Astrocyte (in vitro differentiated cells and primary cell): ENCODE results near the gene ZNF578. TPM values are rescaled to one million over a fixed set of nuclear protein-coding genes. Genes with fewer than 3 reads are reported as not detected.
A peak's percentile ranks its signal among the peaks of the same experiment; 100 is the strongest.

Experiments used
- DNase-seq: peaks from one replicate; pipeline ENCODE4 v3.0.0-alpha.2; 2010; ENCODE audit warnings: low read depth
- FAIRE-seq: peaks from 2 replicates; lab custom pipeline; 2011; peaks lifted over from hg19 to GRCh38; lab: Jason Lieb, UNC
- H2AFZ ChIP-seq: 2 replicates; pipeline ENCODE4 v1.6.0; 2012; ENCODE audit warnings: low read depth, low read length, inconsistent platforms
- H3K27ac ChIP-seq: 2 replicates; pipeline ENCODE4 v1.5.1; 2011; ENCODE audit warnings: low read depth, low read length, inconsistent platforms
- H3K27me3 ChIP-seq: 2 replicates; pipeline ENCODE4 v1.6.0; 2011; ENCODE audit warnings: low read length, inconsistent platforms; ENCODE audit not compliant: insufficient read depth
- H3K36me3 ChIP-seq: 2 replicates; pipeline ENCODE4 v1.5.1; 2011; ENCODE audit warnings: low read length, inconsistent platforms; ENCODE audit not compliant: insufficient read depth
- H3K4me1 ChIP-seq: 2 replicates; pipeline ENCODE4 v1.5.1; 2011; ENCODE audit warnings: low read length, inconsistent platforms; ENCODE audit not compliant: insufficient read depth
- H3K4me2 ChIP-seq: 2 replicates; pipeline ENCODE4 v1.6.0; 2012; ENCODE audit warnings: low read length, inconsistent platforms
- H3K4me3 ChIP-seq: 2 replicates; pipeline ENCODE4 v1.5.1; 2011; ENCODE audit warnings: low read depth, mild to moderate bottlenecking, low read length, inconsistent platforms; ENCODE audit not compliant: insufficient read depth
- H3K79me2 ChIP-seq: 2 replicates; pipeline ENCODE4 v1.6.0; 2012; ENCODE audit warnings: mild to moderate bottlenecking, low read length, inconsistent platforms; ENCODE audit not compliant: insufficient read depth
- H3K9ac ChIP-seq: 2 replicates; pipeline ENCODE4 v1.6.0; 2012; ENCODE audit warnings: mild to moderate bottlenecking, low read length, inconsistent platforms
- H3K9me3 ChIP-seq: 2 replicates; pipeline ENCODE4 v1.5.1; 2012; ENCODE audit warnings: low read depth, mild to moderate bottlenecking, low read length, inconsistent platforms; ENCODE audit not compliant: insufficient read depth
- H4K20me1 ChIP-seq: 2 replicates; pipeline ENCODE4 v1.6.0; 2012; ENCODE audit warnings: low read length, inconsistent platforms; ENCODE audit not compliant: insufficient read depth
- H3K27ac Mint-ChIP-seq: one replicate; pipeline ENCODE4 v1.8.0; 2021; ENCODE audit warnings: mild to moderate bottlenecking, mixed read lengths; ENCODE audit not compliant: unreplicated experiment
- H3K27me3 Mint-ChIP-seq: one replicate; pipeline ENCODE4 v1.8.0; 2021; ENCODE audit warnings: low read depth, mixed read lengths; ENCODE audit not compliant: unreplicated experiment
- H3K36me3 Mint-ChIP-seq: one replicate; pipeline ENCODE4 v1.8.0; 2021; ENCODE audit warnings: low read depth, mixed read lengths; ENCODE audit not compliant: unreplicated experiment
- H3K4me1 Mint-ChIP-seq: one replicate; pipeline ENCODE4 v1.8.0; 2021; ENCODE audit warnings: low read depth, mixed read lengths; ENCODE audit not compliant: unreplicated experiment
- H3K4me3 Mint-ChIP-seq: one replicate; pipeline ENCODE4 v1.8.0; 2021; ENCODE audit warnings: mild to moderate bottlenecking, moderate library complexity, mixed read lengths; ENCODE audit not compliant: unreplicated experiment
- H3K9me3 Mint-ChIP-seq: one replicate; pipeline ENCODE4 v1.8.0; 2021; ENCODE audit warnings: mild to moderate bottlenecking, mixed read lengths; ENCODE audit not compliant: unreplicated experiment
- CTCF ChIP-seq: IDR thresholded peaks from 2 replicates; pipeline ENCODE4 v1.5.1; 2011; ENCODE audit warnings: low read depth, mild to moderate bottlenecking, inconsistent platforms, low read length, moderate library complexity; ENCODE audit not compliant: insufficient read depth
- EZH2 ChIP-seq: IDR thresholded peaks from 2 replicates; pipeline ENCODE4 v1.6.1; 2012; ENCODE audit warnings: mild to moderate bottlenecking, low read length, inconsistent platforms; ENCODE audit not compliant: insufficient read depth
- total RNA-seq: library from RNA; stranded (reverse); gene quantifications from 2 replicates; pipeline ENCODE4 v1.2.1, GENCODE V29; 2021

ZNF578 gene
- total RNA-seq, 1 donor from 2014 or later, result not detected

- FAIRE-seq, result no peak
- Histone ChIP-seq H3K4me1 (no peaks in the 10 kb centered on the region), H2AFZ (peak within 1 kb of the TSS; percentile 98), H4K20me1 (no peaks in the 10 kb centered on the region), H3K36me3 (no peaks in the 10 kb centered on the region), H3K27me3 (no peaks in the 10 kb centered on the region), H3K9me3 (no peaks in the 10 kb centered on the region), H3K79me2 (peaks cover 12% of the 10 kb centered on the region), H3K9ac (peak within 1 kb of the TSS; percentile 84), H3K4me2 (peak within 1 kb of the TSS; percentile 97), H3K4me3 (peak within 1 kb of the TSS; percentile 80), H3K27ac (peak within 1 kb of the TSS; percentile 54)
- Mint-ChIP-seq H3K4me3 (peak within 1 kb of the TSS; percentile 98), H3K27ac (peak within 1 kb of the TSS; percentile 98), H3K4me1 (peaks cover 3% of the 10 kb centered on the region), H3K9me3 (peaks cover 12% of the 10 kb centered on the region), H3K36me3 (peaks cover 3% of the 10 kb centered on the region), H3K27me3 (no peaks in the 10 kb centered on the region)
- TF ChIP-seq CTCF, result peak; percentile 35
- TF ChIP-seq EZH2, result no peak
- DNase-seq, result peak; percentile 88
Observed at GRCh38 chr19:52527134-52527955, 74.0 kb downstream of the ZNF578 start, which contains the start of gene ZNF808. TSS of gene ZNF808 (plus strand) at chr19:52527668. CDS start at chr19:52543285, 15,617 bp downstream.

GRCh38 chr19:52527956-52528351, 74.6 kb downstream of the ZNF578 start:
- Mint-ChIP-seq H3K4me3 (peak overlapping the region; percentile 98), H3K27ac (peak overlapping the region; percentile 98), H3K4me1 (peaks cover 3% of the 10 kb centered on the region), H3K27me3 (no peaks in the 10 kb centered on the region), H3K9me3 (peaks cover 7% of the 10 kb centered on the region), H3K36me3 (peaks cover 6% of the 10 kb centered on the region)
- no peaks in the 10 kb centered on the region for H3K36me3 ChIP-seq
- H3K4me3 ChIP-seq, result peak overlapping the region; percentile 80
- no peaks in the 10 kb centered on the region for H3K4me1 ChIP-seq
- no peaks in the 10 kb centered on the region for H4K20me1 ChIP-seq
- TF ChIP-seq EZH2, result no peak
- no peak for TF ChIP-seq CTCF
- peak overlapping the region; percentile 84 for H3K9ac ChIP-seq
- H2AFZ ChIP-seq, result peak overlapping the region; percentile 93
- FAIRE-seq (no peak), DNase-seq (no peak)
- no peaks in the 10 kb centered on the region for H3K27me3 ChIP-seq
- H3K27ac ChIP-seq, result peak overlapping the region; percentile 54
- peak overlapping the region; percentile 97 for H3K4me2 ChIP-seq
- peaks cover 12% of the 10 kb centered on the region for H3K79me2 ChIP-seq
- H3K9me3 ChIP-seq, result no peaks in the 10 kb centered on the region

- Mint-ChIP-seq H3K4me1 (peaks cover 3% of the 10 kb centered on the region), H3K9me3 (peaks cover 6% of the 10 kb centered on the region), H3K27ac (no peak overlapping the region), H3K4me3 (no peak overlapping the region), H3K36me3 (peaks cover 24% of the 10 kb centered on the region), H3K27me3 (no peaks in the 10 kb centered on the region)
- FAIRE-seq (no peak), DNase-seq (no peak)
- TF ChIP-seq CTCF (no peak), EZH2 (no peak)
- H3K9ac ChIP-seq, result no peak overlapping the region
- H3K4me1 ChIP-seq, result peaks cover 3% of the 10 kb centered on the region
- H3K36me3 ChIP-seq, result no peaks in the 10 kb centered on the region
- H3K27ac ChIP-seq, result no peak overlapping the region
- H3K4me2 ChIP-seq, result no peak overlapping the region
- H3K4me3 ChIP-seq, result no peak overlapping the region
- peaks cover 12% of the 10 kb centered on the region for H3K79me2 ChIP-seq
- H4K20me1 ChIP-seq, result no peaks in the 10 kb centered on the region
- no peaks in the 10 kb centered on the region for H3K9me3 ChIP-seq
- no peak overlapping the region for H2AFZ ChIP-seq
- H3K27me3 ChIP-seq, result no peaks in the 10 kb centered on the region
Observed at GRCh38 chr19:52532480-52532879, 79.1 kb downstream of the ZNF578 start.
